Measurements from ENCODE around the gene RAB12. TPM values are rescaled to one million over a fixed set of nuclear protein-coding genes. Genes with fewer than 3 reads are reported as not detected.

RAB12 gene
- total RNA-seq (59.6 and 60.4 TPM in 2 replicates), polyA plus RNA-seq (28.1 and 33.9 TPM in 2 replicates), polyA minus RNA-seq (ENCODE audit: low replicate concordance) (2.0 and 3.6 TPM in 2 replicates)
- polyA plus RNA-seq (2012), result 28.6 and 33.7 TPM in 2 replicates

GRCh38 chr18:8608795-8609658, at the start of gene RAB12:
RAB12 (plus strand) TSS chr18:8609437; CDS start chr18:8609440, 3 bp downstream.
- Histone ChIP-seq H3K4me3 (replicated peaks in 1 of 4; ENCODE audit: control extremely low read depth in 1 of 4, insufficient read depth in 1 of 4, low read depth in 3 of 4, low read length in 4 of 4) (peak within 1 kb of the TSS; percentile 59 to 91 (median 86)), H3K4me2 (ENCODE audit: extremely low read depth, insufficient read depth, low read length) (peak within 1 kb of the TSS; percentile 95), H3K27ac (ENCODE audit: insufficient read depth, low read length) (peak within 1 kb of the TSS; percentile 81), H2AFZ (ENCODE audit: low read length) (peak within 1 kb of the TSS; percentile 76), H3K9ac (ENCODE audit: insufficient read depth, low read length) (peak within 1 kb of the TSS; percentile 76), H3K79me2 (ENCODE audit: control insufficient read depth, insufficient read depth, low read length) (peaks cover 43% of the 10 kb centered on the region), H3K4me1 (ENCODE audit: control insufficient read depth, extremely low read depth, insufficient read depth, low read length) (peaks cover 6% of the 10 kb centered on the region), H3K36me3 (ENCODE audit: control insufficient read depth, insufficient read depth, low read length) (peaks cover 2% of the 10 kb centered on the region), H3K9me3 (ENCODE audit: control insufficient read depth, insufficient read depth, low read depth, low read length) (no peaks in the 10 kb centered on the region), H4K20me1 (ENCODE audit: control insufficient read depth, extremely low read depth, insufficient read depth, low read length) (no peaks in the 10 kb centered on the region), H3K27me3 (ENCODE audit: control insufficient read depth, insufficient read depth, low read length) (no peaks in the 10 kb centered on the region)
- peak; percentile 86 to 87 for DNase-seq (ENCODE audit: low read depth in 2 of 2)
- TF ChIP-seq CTCF (conservative IDR thresholded peaks at IDR 0.05 in 1 of 2, IDR thresholded peaks at IDR 0.05 in 1 of 2; ENCODE audit: low read depth in 1 of 2, low read length in 2 of 2) (peak in 1 of 2 donors; percentile 24), EZH2 (IDR thresholded peaks at IDR 0.05; ENCODE audit: low read length, missing control alignments) (no peak)

GRCh38 chr18:8559612-8560186, 49.5 kb upstream of the RAB12 start:
- no peak overlapping the region for H3K27ac ChIP-seq (ENCODE audit: insufficient read depth, low read length)
- H2AFZ ChIP-seq (ENCODE audit: low read length), result no peak overlapping the region
- H3K9me3 ChIP-seq (ENCODE audit: control insufficient read depth, insufficient read depth, low read depth, low read length), result no peaks in the 10 kb centered on the region
- no peak overlapping the region for H3K4me2 ChIP-seq (ENCODE audit: extremely low read depth, insufficient read depth, low read length)
- no peak overlapping the region for H3K9ac ChIP-seq (ENCODE audit: insufficient read depth, low read length)
- H3K36me3 ChIP-seq (ENCODE audit: control insufficient read depth, insufficient read depth, low read length), result no peaks in the 10 kb centered on the region
- no peaks in the 10 kb centered on the region for H3K79me2 ChIP-seq (ENCODE audit: control insufficient read depth, insufficient read depth, low read length)
- DNase-seq (ENCODE audit: low read depth in 2 of 2), result peak in 1 of 2 donors; percentile 13
- H3K4me1 ChIP-seq (ENCODE audit: control insufficient read depth, extremely low read depth, insufficient read depth, low read length), result no peaks in the 10 kb centered on the region
- no peak for TF ChIP-seq EZH2 (IDR thresholded peaks at IDR 0.05; ENCODE audit: low read length, missing control alignments)
- H3K27me3 ChIP-seq (ENCODE audit: control insufficient read depth, insufficient read depth, low read length), result no peaks in the 10 kb centered on the region
- H4K20me1 ChIP-seq (ENCODE audit: control insufficient read depth, extremely low read depth, insufficient read depth, low read length), result no peaks in the 10 kb centered on the region
- no peak overlapping the region for H3K4me3 ChIP-seq (replicated peaks in 1 of 4; ENCODE audit: control extremely low read depth in 1 of 4, insufficient read depth in 1 of 4, low read depth in 3 of 4, low read length in 4 of 4)

GRCh38 chr18:8561123-8561910, 47.9 kb upstream of the RAB12 start:
- Histone ChIP-seq H4K20me1 (ENCODE audit: control insufficient read depth, extremely low read depth, insufficient read depth, low read length) (no peaks in the 10 kb centered on the region), H2AFZ (ENCODE audit: low read length) (no peak overlapping the region), H3K4me1 (ENCODE audit: control insufficient read depth, extremely low read depth, insufficient read depth, low read length) (no peaks in the 10 kb centered on the region), H3K27ac (ENCODE audit: insufficient read depth, low read length) (no peak overlapping the region), H3K4me3 (replicated peaks in 1 of 4; ENCODE audit: control extremely low read depth in 1 of 4, insufficient read depth in 1 of 4, low read depth in 3 of 4, low read length in 4 of 4) (no peak overlapping the region), H3K79me2 (ENCODE audit: control insufficient read depth, insufficient read depth, low read length) (no peaks in the 10 kb centered on the region), H3K9ac (ENCODE audit: insufficient read depth, low read length) (no peak overlapping the region), H3K4me2 (ENCODE audit: extremely low read depth, insufficient read depth, low read length) (no peak overlapping the region), H3K27me3 (ENCODE audit: control insufficient read depth, insufficient read depth, low read length) (no peaks in the 10 kb centered on the region), H3K36me3 (ENCODE audit: control insufficient read depth, insufficient read depth, low read length) (no peaks in the 10 kb centered on the region), H3K9me3 (ENCODE audit: control insufficient read depth, insufficient read depth, low read depth, low read length) (no peaks in the 10 kb centered on the region)
- TF ChIP-seq CTCF (conservative IDR thresholded peaks at IDR 0.05 in 1 of 2, IDR thresholded peaks at IDR 0.05 in 1 of 2; ENCODE audit: low read depth in 1 of 2, low read length in 2 of 2) (no peak), EZH2 (IDR thresholded peaks at IDR 0.05; ENCODE audit: low read length, missing control alignments) (no peak)
- DNase-seq (ENCODE audit: low read depth in 2 of 2), result no peak

All from fibroblast of lung (primary cell).